H1 (cell line): Measurements from ENCODE around the gene LIMA1. TPM values are rescaled to one million over a fixed set of nuclear protein-coding genes. Genes with fewer than 3 reads are reported as not detected.

ENCODE experiments used
- CTCF ChIA-PET: fragments of 300-600 bp; sonication (Branson Sonifier 250); formaldehyde crosslinking; loops from one replicate; lab custom pipeline; 2021; ENCODE audit not compliant: partially characterized antibody; lab: Charles Lee
- POLR2A ChIA-PET: fragments of 300-600 bp; sonication (Branson Sonifier 250); formaldehyde crosslinking; loops from one replicate; lab custom pipeline; 2021; ENCODE audit warnings: inconsistent platforms; ENCODE audit not compliant: partially characterized antibody; lab: Charles Lee
- DNase-seq, 2 experiments: peaks; one replicate each; pipeline versions ENCODE4 v3.0.0 to v3.0.0-alpha.2; 2010 to 2022; ENCODE audit warnings: low spot score in 2 of 2, low read depth in 1 of 2, mixed read lengths in 1 of 2
- FAIRE-seq: peaks from 2 replicates; lab custom pipeline; 2011; peaks lifted over from hg19 to GRCh38; lab: Jason Lieb, UNC
- H2AFZ ChIP-seq: 2 replicates; pipeline ENCODE4 v1.8.1; 2012; ENCODE audit warnings: low read length, inconsistent platforms
- H2AK5ac ChIP-seq: 2 replicates; pipeline ENCODE4 v1.6.1; 2013; ENCODE audit warnings: low read depth, low read length
- H2BK120ac ChIP-seq: replicated peaks from 2 replicates; pipeline ENCODE3; 2013; ENCODE audit warnings: low read depth, low read length, inconsistent platforms
- H2BK12ac ChIP-seq: 2 replicates; pipeline ENCODE4 v1.6.1; 2013; ENCODE audit warnings: low read depth, low read length
- H2BK15ac ChIP-seq: 2 replicates; pipeline ENCODE4 v1.6.1; 2013; ENCODE audit warnings: low read length
- H2BK20ac ChIP-seq: 2 replicates; pipeline ENCODE4 v1.6.1; 2013; ENCODE audit warnings: low read length
- H2BK5ac ChIP-seq: 2 replicates; pipeline ENCODE4 v1.6.1; 2013; ENCODE audit warnings: low read depth, low read length
- H3K14ac ChIP-seq: 2 replicates; pipeline ENCODE4 v1.6.1; 2013; ENCODE audit warnings: inconsistent platforms; ENCODE audit not compliant: insufficient read length
- H3K18ac ChIP-seq: 2 replicates; pipeline ENCODE4 v1.6.1; 2013; ENCODE audit warnings: low read length; ENCODE audit errors: extremely low read depth
- H3K23ac ChIP-seq: 2 replicates; pipeline ENCODE4 v1.6.1; 2013; ENCODE audit warnings: inconsistent platforms; ENCODE audit not compliant: insufficient read length
- H3K23me2 ChIP-seq: 2 replicates; pipeline ENCODE4 v1.6.1; 2013; ENCODE audit warnings: low read depth, low read length
- H3K27ac ChIP-seq: 2 replicates; pipeline ENCODE4 v1.6.1; 2011; ENCODE audit warnings: low read depth, low read length, inconsistent platforms
- H3K27me3 ChIP-seq, 4 experiments: replicated peaks in 1 of 4; 1 replicate in 1 of 4; 2 replicates in 3 of 4; pipeline versions ENCODE4 v1.6.1 to v1.8.1; 2011 to 2013; ENCODE audit warnings: low read length in 3 of 4, mild to moderate bottlenecking in 3 of 4, inconsistent platforms in 2 of 4, mixed read lengths in 2 of 4, moderate library complexity in 1 of 4; ENCODE audit not compliant: control insufficient read depth in 3 of 4, insufficient read depth in 3 of 4; ENCODE audit errors: extremely low read depth in 1 of 4
- H3K36me3 ChIP-seq, 4 experiments: 2 replicates each; pipeline versions ENCODE4 v1.6.1 to v1.8.1; 2011 to 2013; ENCODE audit warnings: mild to moderate bottlenecking in 4 of 4, low read length in 3 of 4, moderate library complexity in 2 of 4, control low read depth in 1 of 4, inconsistent platforms in 1 of 4; ENCODE audit not compliant: insufficient read depth in 4 of 4, control insufficient read depth in 2 of 4
- H3K4ac ChIP-seq: replicated peaks from 2 replicates; pipeline ENCODE3; 2013; ENCODE audit warnings: low read length, low read depth, mixed read lengths, inconsistent platforms; ENCODE audit not compliant: insufficient read length
- H3K4me1 ChIP-seq, 4 experiments: replicated peaks in 1 of 4; 1 replicate in 1 of 4; 2 replicates in 3 of 4; pipeline versions ENCODE4 v1.6.1 to v1.8.1; 2011 to 2013; ENCODE audit warnings: low read length in 3 of 4, inconsistent platforms in 2 of 4, mixed read lengths in 1 of 4; ENCODE audit not compliant: insufficient read depth in 4 of 4, control insufficient read depth in 3 of 4
- H3K4me2 ChIP-seq, 2 experiments: 2 replicates each; pipeline versions ENCODE4 v1.6.1 to v1.8.1; 2011 to 2013; ENCODE audit warnings: low read depth in 2 of 2, low read length in 2 of 2, control low read depth in 1 of 2, inconsistent platforms in 1 of 2, mild to moderate bottlenecking in 1 of 2; ENCODE audit not compliant: insufficient read depth in 1 of 2
- H3K4me3 ChIP-seq, 4 experiments: fragments of 200-600, 300-600 bp in 1 of 4; sonication (generic), shearing (Covaris generic), sonication (Bioruptor Twin) in 1 of 4; 2 replicates each; pipeline versions ENCODE4 v1.5.1 to v1.8.1; 2011 to 2016; ENCODE audit warnings: low read length in 4 of 4, low read depth in 3 of 4, control low read depth in 2 of 4, inconsistent platforms in 2 of 4, mild to moderate bottlenecking in 2 of 4, mixed read lengths in 1 of 4, moderate library complexity in 1 of 4; ENCODE audit not compliant: insufficient read depth in 2 of 4; ENCODE audit errors: extremely low read depth in 1 of 4
- H3K56ac ChIP-seq: replicated peaks from 2 replicates; pipeline ENCODE3; 2013; ENCODE audit warnings: low read depth, mild to moderate bottlenecking, mixed read lengths, low read length, inconsistent platforms; ENCODE audit not compliant: insufficient read length
- H3K79me1 ChIP-seq: 2 replicates; pipeline ENCODE4 v1.6.1; 2013; ENCODE audit warnings: low read depth, low read length, control low read depth
- H3K79me2 ChIP-seq, 2 experiments: 2 replicates each; pipeline versions ENCODE4 v1.6.1 to v1.8.1; 2012 to 2013; ENCODE audit warnings: low read length in 2 of 2, mild to moderate bottlenecking in 2 of 2, inconsistent platforms in 1 of 2; ENCODE audit not compliant: insufficient read depth in 2 of 2, control insufficient read depth in 1 of 2
- H3K9ac ChIP-seq, 4 experiments: replicated peaks in 1 of 4; 1 replicate in 1 of 4; 2 replicates in 3 of 4; pipeline versions ENCODE4 v1.6.1 to v1.8.1; 2011 to 2013; ENCODE audit warnings: low read depth in 3 of 4, low read length in 3 of 4, control low read depth in 2 of 4, mild to moderate bottlenecking in 2 of 4, moderate library complexity in 2 of 4, inconsistent platforms in 1 of 4; ENCODE audit errors: extremely low read depth in 1 of 4
- H3K9me3 ChIP-seq, 2 experiments: 2 replicates each; pipeline versions ENCODE4 v1.6.1 to v1.8.1; 2012 to 2013; ENCODE audit warnings: mild to moderate bottlenecking in 2 of 2, moderate library complexity in 2 of 2, control low read depth in 1 of 2, inconsistent platforms in 1 of 2, low read depth in 1 of 2, low read length in 1 of 2, mixed read lengths in 1 of 2; ENCODE audit not compliant: insufficient read depth in 2 of 2
- H4K20me1 ChIP-seq, 2 experiments: replicated peaks in 1 of 2; 2 replicates each; pipeline versions ENCODE3 to v1.8.1; 2011 to 2013; ENCODE audit warnings: inconsistent platforms in 2 of 2, low read length in 2 of 2, mild to moderate bottlenecking in 1 of 2; ENCODE audit not compliant: insufficient read depth in 2 of 2, control insufficient read depth in 1 of 2
- H4K5ac ChIP-seq: 2 replicates; pipeline ENCODE4 v1.6.1; 2013; ENCODE audit warnings: low read length, low read depth, mixed read lengths, inconsistent platforms; ENCODE audit not compliant: insufficient read length
- H4K8ac ChIP-seq: 2 replicates; pipeline ENCODE4 v1.8.0; 2013; ENCODE audit warnings: mild to moderate bottlenecking, moderate library complexity, low read length, inconsistent platforms; ENCODE audit not compliant: insufficient read depth; ENCODE audit errors: extremely low read depth
- H4K91ac ChIP-seq: replicated peaks from 2 replicates; pipeline ENCODE3; 2013; ENCODE audit warnings: low read length, mixed read lengths, inconsistent platforms; ENCODE audit not compliant: insufficient read length
- ATF3 ChIP-seq: IDR thresholded peaks from 2 replicates; pipeline ENCODE4 v1.6.1; 2011; ENCODE audit warnings: low read depth, mild to moderate bottlenecking, low read length; ENCODE audit not compliant: insufficient read depth
- BACH1 ChIP-seq: IDR thresholded peaks from 2 replicates; pipeline ENCODE4 v1.6.1; 2012; ENCODE audit warnings: low read length, improper control_type of control experiment
- BRCA1 ChIP-seq: IDR thresholded peaks from 2 replicates; pipeline ENCODE4 v1.6.1; 2012; ENCODE audit warnings: low read depth, low read length, improper control_type of control experiment
- CHD1 ChIP-seq: IDR thresholded peaks from 2 replicates; pipeline ENCODE4 v1.6.1; 2012; ENCODE audit warnings: low read depth, low read length, improper control_type of control experiment
- CTCF ChIP-seq, 3 experiments: IDR thresholded peaks; 1 replicate in 2 of 3; 2 replicates in 1 of 3; pipeline versions ENCODE4 v1.5.1 to v1.6.1; 2011; ENCODE audit warnings: low read length in 3 of 3, mild to moderate bottlenecking in 3 of 3, inconsistent platforms in 2 of 3, low read depth in 1 of 3, moderate library complexity in 1 of 3; ENCODE audit not compliant: insufficient read depth in 1 of 3; ENCODE audit errors: control extremely low read depth in 1 of 3
- HDAC2 ChIP-seq, 2 experiments: fragments of 300-600 bp in 1 of 2; sonication (generic) in 1 of 2; IDR thresholded peaks; 2 replicates each; pipeline ENCODE4 v1.6.1; 2011 to 2012; ENCODE audit warnings: low read depth in 2 of 2, low read length in 2 of 2, mild to moderate bottlenecking in 2 of 2, moderate library complexity in 2 of 2, borderline replicate concordance in 1 of 2, inconsistent platforms in 1 of 2
- HDAC6 ChIP-seq: IDR thresholded peaks from one replicate; pipeline ENCODE4 v1.7.1; 2012; ENCODE audit warnings: low read depth, mild to moderate bottlenecking, inconsistent platforms, low read length, moderate library complexity
- RBBP5 ChIP-seq: IDR thresholded peaks from 2 replicates; pipeline ENCODE4 v1.7.1; 2012; ENCODE audit warnings: low read depth, mild to moderate bottlenecking, inconsistent platforms, low read length, moderate library complexity, borderline replicate concordance
- RNF2 ChIP-seq: fragments of 200-900, 300-1000 bp; sonication (generic); IDR thresholded peaks from 2 replicates; pipeline ENCODE4 v1.7.1; 2016; ENCODE audit warnings: borderline replicate concordance, low read depth, mild to moderate bottlenecking, antibody characterized with exemption, low read length; ENCODE audit not compliant: poor library complexity, severe bottlenecking; ENCODE audit errors: missing control alignments
- SIX5 ChIP-seq: IDR thresholded peaks from 2 replicates; pipeline ENCODE4 v1.6.1; 2011; ENCODE audit warnings: mild to moderate bottlenecking, low read depth, low read length
- SP1 ChIP-seq: IDR thresholded peaks from 2 replicates; pipeline ENCODE4 v1.6.1; 2011; ENCODE audit warnings: low read depth, low read length
- WGBS, 2 experiments: shearing (Covaris generic) in 1 of 2; methylation state at CpG; one replicate each; pipeline versions ENCODE4 v1.1.6 to v1.1.7; 2013 to 2015; ENCODE audit warnings: low lambda C conversion rate in 2 of 2, mixed read lengths in 2 of 2, inconsistent platforms in 1 of 2, low coverage in 1 of 2, missing lambda C conversion rate in 1 of 2; ENCODE audit not compliant: insufficient replicate concordance in 2 of 2, insufficient coverage in 1 of 2, insufficient read length in 1 of 2; ENCODE audit errors: extremely low coverage in 1 of 2, missing lambda C conversion rate in 1 of 2; 5-methylcytosine and 5-hydroxymethylcytosine counted together
- polyA plus RNA-seq, 7 experiments: library from polyadenylated mRNA; depleted of rRNA in 3 of 7; stranded (reverse) in 5 of 7; unstranded in 2 of 7; fragments of >200 nt in 5 of 7; fragments of 200-250 nt in 2 of 7; gene quantifications; 1 replicate in 5 of 7; 2 replicates in 1 of 7; 4 replicates in 1 of 7; pipeline versions ENCODE4 v1.2.1 to v1.2.3, GENCODE V29; 2011 to 2013; ENCODE audit warnings: missing spikeins in 2 of 7, mixed read lengths in 2 of 7
- total RNA-seq: library from RNA; stranded (reverse); fragmentation: NEBNext Ultra II Directional; extraction: Animal tissue kit (Norgen Biotek cat#: 25700); gene quantifications from 2 replicates; pipeline ENCODE4 v1.2.1, GENCODE V29; 2021

Gene LIMA1
- total and polyA plus RNA-seq, 2 of the 8 experiments (the other 6 are each of a cell fraction or from before 2014, with no cell fraction given), result 12.7 to 47.6 TPM

DNA sequence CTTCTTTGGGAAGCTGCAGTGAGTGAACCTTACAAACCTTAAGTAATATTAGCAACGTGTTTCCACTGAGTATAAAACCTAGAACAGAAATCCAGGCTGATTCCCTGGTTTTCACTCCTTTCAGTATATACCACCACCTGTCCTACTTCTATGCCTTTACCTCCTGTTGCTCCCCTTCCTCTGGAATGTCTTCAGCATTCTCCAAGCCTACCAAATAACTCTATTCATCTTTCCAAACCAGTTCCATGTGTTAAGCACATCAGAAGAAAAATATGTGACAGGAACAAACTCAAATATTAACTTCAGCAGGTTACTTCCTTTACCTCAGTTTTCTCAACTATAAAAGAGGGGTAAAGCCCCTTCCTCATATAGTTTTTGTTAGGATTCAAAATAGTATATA, 39.8 kb downstream of the LIMA1 start:
- Histone ChIP-seq H3K79me2 (no peaks in the 10 kb centered on the region), H3K18ac (no peak overlapping the region), H3K9me3 (no peaks in the 10 kb centered on the region), H4K20me1 (no peaks in the 10 kb centered on the region), H2BK12ac (no peak overlapping the region), H3K4me3 (no peak overlapping the region), H4K91ac (no peak overlapping the region), H4K5ac (no peak overlapping the region), H3K79me1 (no peaks in the 10 kb centered on the region), H3K36me3 (no peaks in the 10 kb centered on the region), H3K27me3 (no peaks in the 10 kb centered on the region), H3K4ac (no peak overlapping the region), H3K23ac (no peak overlapping the region), H4K8ac (no peak overlapping the region), H3K14ac (no peak overlapping the region), H3K23me2 (no peaks in the 10 kb centered on the region), H2BK15ac (no peak overlapping the region), H2BK5ac (no peak overlapping the region), H2AFZ (no peak overlapping the region), H2BK120ac (no peak overlapping the region), H3K56ac (no peak overlapping the region), H3K4me1 (no peaks in the 10 kb centered on the region), H3K27ac (no peak overlapping the region), H3K9ac (no peak overlapping the region), H2BK20ac (no peak overlapping the region), H3K4me2 (no peak overlapping the region), H2AK5ac (no peak overlapping the region)
- DNase-seq (no peak), FAIRE-seq (no peak)
- WGBS, 2 experiments, result 77% methylated on average over 1 of the region's 1 CpG; no CpG with 5 or more reads in 1 of the 2 experiments
- ChIA-PET POLR2A (interaction anchor here (1.4 kb wide), 1 partner anchor 21 kb away, joined by 4 read pairs; no protein-coding TSS in a partner anchor), CTCF (interaction anchor here (1.4 to 1.7 kb wide), 2 partner anchors 40 to 47 kb away, joined by 3 to 4 read pairs; no protein-coding TSS in a partner anchor)
- no peak for TF ChIP-seq CHD1
- TF ChIP-seq SP1, result no peak
- TF ChIP-seq RBBP5, result no peak
- TF ChIP-seq HDAC2 (IDR thresholded peaks at IDR 0.05; ENCODE audit: borderline replicate concordance in 1 of 2, low read depth in 2 of 2, low read length in 2 of 2), result no peak
- no peak for TF ChIP-seq BACH1
- TF ChIP-seq CTCF (IDR thresholded peaks at IDR 0.05; ENCODE audit: control extremely low read depth in 1 of 3, insufficient read depth in 1 of 3, low read depth in 1 of 3, low read length in 3 of 3), result no peak
- TF ChIP-seq HDAC6, result no peak
- TF ChIP-seq RNF2, result no peak
- no peak for TF ChIP-seq SIX5
- no peak for TF ChIP-seq ATF3
- no peak for TF ChIP-seq BRCA1
